Uterus (tissue), 4 donors: ENCODE data around the gene SYNGR1. TPM values are rescaled to one million over a fixed set of nuclear protein-coding genes. Genes with fewer than 3 reads are reported as not detected.

Source experiments
- DNase-seq, 2 donors: peaks; one replicate each; pipeline ENCODE4 v3.0.0-alpha.2; 2019 to 2020
- H3K27ac ChIP-seq, 2 donors: fragments of 200-600 bp; sonication (generic); 1 replicate in 1 of 2; 2 replicates in 1 of 2; pipeline ENCODE4 v1.5.1; 2016 to 2018
- H3K27me3 ChIP-seq, 2 donors: fragments of 200-600 bp; sonication (generic); one replicate each; pipeline ENCODE4 v1.5.1; 2018 to 2019; ENCODE audit warnings: control low read depth in 1 of 2
- H3K36me3 ChIP-seq, 2 donors: fragments of 200-600 bp; sonication (generic); one replicate each; pipeline ENCODE4 v1.5.1; 2019; ENCODE audit warnings: control low read depth in 1 of 2
- H3K4me1 ChIP-seq, 2 donors: fragments of 200-600 bp; sonication (generic); one replicate each; pipeline ENCODE4 v1.5.1; 2018 to 2019; ENCODE audit warnings: control low read depth in 1 of 2
- H3K4me3 ChIP-seq, 2 donors: fragments of 200-600 bp; sonication (generic); 1 replicate in 1 of 2; 2 replicates in 1 of 2; pipeline ENCODE4 v1.5.1; 2018 to 2019; ENCODE audit warnings: mild to moderate bottlenecking in 1 of 2
- H3K9me3 ChIP-seq, 2 donors: fragments of 200-600 bp; sonication (generic); one replicate each; pipeline ENCODE4 v1.5.1; 2019; ENCODE audit warnings: control low read depth in 1 of 2
- POLR2A ChIP-seq, 2 donors: fragments of 450-650 bp; IDR thresholded peaks; one replicate each; pipeline ENCODE4 v1.6.1; 2016; ENCODE audit warnings: antibody characterized with exemption in 2 of 2, mild to moderate bottlenecking in 1 of 2, moderate library complexity in 1 of 2
- intact Hi-C: fragments of 100-400 bp; cut with DNase I; formaldehyde crosslinking; loops from one replicate; pipeline ENCODE4 v1.15.1; 2023; ENCODE audit warnings: low total_unique reads
- total RNA-seq, 4 donors: library from RNA; depleted of rRNA in 3 of 4; stranded (reverse); fragments of >200 nt in 3 of 4; gene quantifications; one replicate each; pipeline versions ENCODE4 v1.1.0 to v1.2.4, GENCODE V29; 2014 to 2023
- TF ChIP-seq, protein P1 (sequence below), 4 experiments: fragments of 200-600 bp in 2 of 4; fragments of 450-650 bp in 2 of 4; sonication (generic) in 2 of 4; IDR thresholded peaks; one replicate each; pipeline ENCODE4 v1.5.1; 2016 to 2019; ENCODE audit warnings: antibody characterized with exemption in 4 of 4, mild to moderate bottlenecking in 2 of 4, moderate library complexity in 1 of 4
- donor health status: DM: yes; HTN: yes; CAD: no.

The SYNGR1 gene
- total RNA-seq, 4 donors from 2014 or later: 12.9 to 57.9 (median 35.4) TPM

DNA sequence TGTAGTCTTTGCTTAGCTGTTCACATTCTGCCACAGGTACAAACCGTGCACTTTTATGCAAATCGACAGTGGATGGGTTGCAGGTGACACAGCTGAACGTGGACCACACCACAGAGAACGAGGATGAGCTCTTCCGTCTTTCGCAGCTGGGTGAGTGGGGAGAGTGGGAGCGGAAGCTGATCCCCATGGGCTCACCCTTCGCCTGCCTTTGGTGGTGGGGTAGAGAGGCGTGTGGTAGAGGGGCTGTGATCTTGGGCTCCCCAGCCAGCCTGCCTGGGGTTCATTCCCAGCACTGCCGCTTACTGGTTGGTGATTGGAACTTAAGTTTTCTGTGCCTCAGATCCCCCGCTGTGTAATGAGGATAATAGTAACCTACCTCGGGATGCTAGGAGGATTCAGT lies 68.9 kb downstream of the SYNGR1 start:
- no peak for DNase-seq
- Histone ChIP-seq H3K36me3 (no peaks in the 10 kb centered on the region), H3K27me3 (no peaks in the 10 kb centered on the region), H3K4me3 (no peak overlapping the region), H3K9me3 (no peaks in the 10 kb centered on the region), H3K27ac (no peak overlapping the region), H3K4me1 (no peaks in the 10 kb centered on the region)
- intact Hi-C loops: no loop called here
- TF ChIP-seq, protein P1, sequence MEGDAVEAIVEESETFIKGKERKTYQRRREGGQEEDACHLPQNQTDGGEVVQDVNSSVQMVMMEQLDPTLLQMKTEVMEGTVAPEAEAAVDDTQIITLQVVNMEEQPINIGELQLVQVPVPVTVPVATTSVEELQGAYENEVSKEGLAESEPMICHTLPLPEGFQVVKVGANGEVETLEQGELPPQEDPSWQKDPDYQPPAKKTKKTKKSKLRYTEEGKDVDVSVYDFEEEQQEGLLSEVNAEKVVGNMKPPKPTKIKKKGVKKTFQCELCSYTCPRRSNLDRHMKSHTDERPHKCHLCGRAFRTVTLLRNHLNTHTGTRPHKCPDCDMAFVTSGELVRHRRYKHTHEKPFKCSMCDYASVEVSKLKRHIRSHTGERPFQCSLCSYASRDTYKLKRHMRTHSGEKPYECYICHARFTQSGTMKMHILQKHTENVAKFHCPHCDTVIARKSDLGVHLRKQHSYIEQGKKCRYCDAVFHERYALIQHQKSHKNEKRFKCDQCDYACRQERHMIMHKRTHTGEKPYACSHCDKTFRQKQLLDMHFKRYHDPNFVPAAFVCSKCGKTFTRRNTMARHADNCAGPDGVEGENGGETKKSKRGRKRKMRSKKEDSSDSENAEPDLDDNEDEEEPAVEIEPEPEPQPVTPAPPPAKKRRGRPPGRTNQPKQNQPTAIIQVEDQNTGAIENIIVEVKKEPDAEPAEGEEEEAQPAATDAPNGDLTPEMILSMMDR (IDR thresholded peaks at IDR 0.05): no peak
- TF ChIP-seq POLR2A (IDR thresholded peaks at IDR 0.05): no peak

- TF ChIP-seq POLR2A (IDR thresholded peaks at IDR 0.05): no peak
- TF ChIP-seq, protein P1 (IDR thresholded peaks at IDR 0.05): no peak
- intact Hi-C loops: no loop called here
- no peaks in the 10 kb centered on the region for H3K36me3 ChIP-seq
- H3K9me3 ChIP-seq: no peaks in the 10 kb centered on the region
- no peak for DNase-seq
- H3K27ac ChIP-seq: no peak overlapping the region
- H3K4me1 ChIP-seq: no peaks in the 10 kb centered on the region
- no peaks in the 10 kb centered on the region for H3K27me3 ChIP-seq
- H3K4me3 ChIP-seq: no peak overlapping the region
These were observed 69.3 kb downstream of the SYNGR1 start for GRCh38 chr22:39419096-39419495.

DNA sequence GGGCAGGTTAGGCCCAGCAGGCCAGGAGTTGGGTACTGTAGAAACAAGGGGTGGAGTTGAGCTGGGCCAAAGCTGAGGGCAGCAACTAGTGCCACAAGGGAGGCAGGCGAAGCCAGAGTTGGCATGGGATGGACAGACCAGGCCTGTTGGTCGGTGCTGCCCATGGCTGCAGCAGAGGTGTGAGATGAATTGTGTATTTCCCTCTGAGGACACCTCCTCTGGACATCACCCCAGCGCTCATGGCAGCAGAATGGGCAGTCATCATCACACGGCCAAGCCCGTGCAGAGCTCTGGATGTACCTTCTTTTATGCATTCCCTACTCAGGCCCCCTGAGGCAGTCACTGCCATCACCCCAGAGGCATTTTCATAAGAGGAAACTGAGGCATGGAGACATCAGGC lies 70.1 kb downstream of the SYNGR1 start:
- H3K4me1 ChIP-seq: no peaks in the 10 kb centered on the region
- no peak overlapping the region for H3K27ac ChIP-seq
- H3K9me3 ChIP-seq: no peaks in the 10 kb centered on the region
- H3K36me3 ChIP-seq: no peaks in the 10 kb centered on the region
- no peak overlapping the region for H3K4me3 ChIP-seq
- TF ChIP-seq, protein P1 (IDR thresholded peaks at IDR 0.05): no peak
- no peak for TF ChIP-seq POLR2A (IDR thresholded peaks at IDR 0.05)
- DNase-seq: no peak
- intact Hi-C loops: no loop called here
- no peaks in the 10 kb centered on the region for H3K27me3 ChIP-seq

DNA sequence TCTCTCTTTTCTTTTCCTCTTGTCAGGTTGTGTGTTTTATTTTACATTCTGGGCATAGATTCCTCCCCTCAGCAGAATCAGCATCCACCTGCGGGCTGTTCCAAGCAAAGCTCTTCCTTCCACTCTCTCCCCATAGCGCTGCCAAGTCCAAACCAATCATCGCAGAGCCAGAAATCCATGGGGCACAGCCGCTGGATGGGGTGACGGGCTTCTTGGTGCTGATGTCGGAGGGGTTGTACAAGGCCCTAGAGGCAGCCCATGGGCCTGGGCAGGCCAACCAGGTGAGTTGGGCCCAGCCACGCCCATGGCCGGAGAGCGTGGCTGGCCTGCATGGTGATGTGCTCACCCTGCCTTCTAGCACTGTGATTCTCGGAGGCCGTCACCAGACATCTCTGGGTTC lies 71.9 kb downstream of the SYNGR1 start:
- TF ChIP-seq POLR2A (IDR thresholded peaks at IDR 0.05): no peak
- TF ChIP-seq, protein P1 (IDR thresholded peaks at IDR 0.05): no peak
- no peaks in the 10 kb centered on the region for H3K27me3 ChIP-seq
- no peaks in the 10 kb centered on the region for H3K4me1 ChIP-seq
- no peak overlapping the region for H3K4me3 ChIP-seq
- peak overlapping the region in 1 of 2 donors; percentile 50 for H3K27ac ChIP-seq
- H3K36me3 ChIP-seq: no peaks in the 10 kb centered on the region
- DNase-seq: no peak
- intact Hi-C loops: no loop called here
- H3K9me3 ChIP-seq: no peaks in the 10 kb centered on the region

DNA sequence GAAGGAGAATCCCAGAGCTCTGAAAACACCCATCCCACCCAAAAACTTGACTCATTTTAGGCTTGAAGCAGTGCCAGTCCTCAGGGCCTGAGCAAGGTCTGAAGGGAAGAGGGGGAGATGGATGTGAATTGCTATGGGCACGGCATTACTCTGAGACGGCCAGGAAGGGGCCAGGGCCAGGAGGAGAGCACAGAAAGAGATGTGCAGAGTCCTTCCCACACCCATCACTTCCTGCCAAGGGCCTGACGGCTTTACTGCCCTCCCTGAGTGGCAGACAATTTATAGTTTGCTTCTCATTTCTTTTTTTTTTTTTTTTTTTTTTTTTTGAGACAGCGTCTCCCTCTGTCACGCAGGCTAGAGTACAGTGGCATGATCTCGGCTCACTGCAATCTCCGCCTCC lies 72.3 kb downstream of the SYNGR1 start:
- no peak for DNase-seq

More for the DNA sequence above, 72.3 kb downstream of the SYNGR1 start:
- intact Hi-C loops: no loop called here
- TF ChIP-seq, protein P1 (IDR thresholded peaks at IDR 0.05): no peak
- TF ChIP-seq POLR2A (IDR thresholded peaks at IDR 0.05): no peak
- no peak overlapping the region for H3K4me3 ChIP-seq
- H3K4me1 ChIP-seq: no peaks in the 10 kb centered on the region
- H3K36me3 ChIP-seq: no peaks in the 10 kb centered on the region
- H3K27ac ChIP-seq: peak overlapping the region in 1 of 2 donors; percentile 50
- H3K9me3 ChIP-seq: no peaks in the 10 kb centered on the region
- H3K27me3 ChIP-seq: no peaks in the 10 kb centered on the region
